Measurements from ENCODE around the gene SP5. TPM values are rescaled to one million over a fixed set of nuclear protein-coding genes. Genes with fewer than 3 reads are reported as not detected.
"Not testable (repeated sequence)": the region's sequence is repeated elsewhere in the genome, so short reads cannot be mapped to it uniquely, and the experiment has no call there.

Gene SP5
- total RNA-seq, 2 donors from 2014 or later, result 60.3 to 103 TPM

DNA sequence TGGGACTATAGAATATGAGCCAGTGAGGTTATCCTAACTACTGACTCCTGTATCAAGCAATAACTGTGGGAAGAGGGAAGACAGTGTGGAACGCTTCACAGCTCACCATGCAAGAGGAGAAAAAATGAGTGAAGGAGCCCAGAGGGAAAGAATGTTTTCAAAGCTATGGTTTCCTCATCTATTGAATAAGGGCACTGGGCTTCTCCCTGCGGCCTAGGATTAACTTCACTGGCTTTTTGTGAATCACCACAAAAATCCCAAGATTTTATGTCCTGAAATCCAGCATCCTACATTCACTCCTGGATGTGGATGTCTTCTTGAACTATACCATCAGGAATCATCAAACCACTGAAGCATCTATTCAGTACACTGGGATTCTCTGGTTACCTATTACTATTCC lies 44.5 kb upstream of the SP5 start:
- H3K4me1 ChIP-seq (ENCODE audit: control insufficient read depth, insufficient read depth, low read length), result no peaks in the 10 kb centered on the region
- no peak overlapping the region for H3K27ac Mint-ChIP-seq
- no peak overlapping the region for H3K4me3 ChIP-seq (ENCODE audit: low read length)
- H3K36me3 ChIP-seq (ENCODE audit: control insufficient read depth, insufficient read depth, low read length), result no peaks in the 10 kb centered on the region
- no peaks in the 10 kb centered on the region for H3K27me3 ChIP-seq (ENCODE audit: control insufficient read depth, insufficient read depth, low read length, poor library complexity, severe bottlenecking)
- peaks cover 7% of the 10 kb centered on the region for H3K4me1 Mint-ChIP-seq
- H3K27ac ChIP-seq (ENCODE audit: low read depth, low read length), result no peak overlapping the region
- H3K27me3 Mint-ChIP-seq (ENCODE audit: insufficient read depth), result no peaks in the 10 kb centered on the region
- no peaks in the 10 kb centered on the region for H3K9me3 Mint-ChIP-seq
- no peaks in the 10 kb centered on the region for H3K9me3 ChIP-seq (ENCODE audit: control insufficient read depth, low read length)
- no peak overlapping the region for H3K9ac ChIP-seq (ENCODE audit: extremely low read depth, low read length, poor library complexity, severe bottlenecking)
- no peaks in the 10 kb centered on the region for H3K36me3 Mint-ChIP-seq (ENCODE audit: low read depth)
- 87 to 92% methylated on average over 1 to 2 of the region's 2 CpGs for WGBS, 2 experiments (ENCODE audit: insufficient coverage in 1 of 2, insufficient read length in 1 of 2)
- TF ChIP-seq, protein P1, sequence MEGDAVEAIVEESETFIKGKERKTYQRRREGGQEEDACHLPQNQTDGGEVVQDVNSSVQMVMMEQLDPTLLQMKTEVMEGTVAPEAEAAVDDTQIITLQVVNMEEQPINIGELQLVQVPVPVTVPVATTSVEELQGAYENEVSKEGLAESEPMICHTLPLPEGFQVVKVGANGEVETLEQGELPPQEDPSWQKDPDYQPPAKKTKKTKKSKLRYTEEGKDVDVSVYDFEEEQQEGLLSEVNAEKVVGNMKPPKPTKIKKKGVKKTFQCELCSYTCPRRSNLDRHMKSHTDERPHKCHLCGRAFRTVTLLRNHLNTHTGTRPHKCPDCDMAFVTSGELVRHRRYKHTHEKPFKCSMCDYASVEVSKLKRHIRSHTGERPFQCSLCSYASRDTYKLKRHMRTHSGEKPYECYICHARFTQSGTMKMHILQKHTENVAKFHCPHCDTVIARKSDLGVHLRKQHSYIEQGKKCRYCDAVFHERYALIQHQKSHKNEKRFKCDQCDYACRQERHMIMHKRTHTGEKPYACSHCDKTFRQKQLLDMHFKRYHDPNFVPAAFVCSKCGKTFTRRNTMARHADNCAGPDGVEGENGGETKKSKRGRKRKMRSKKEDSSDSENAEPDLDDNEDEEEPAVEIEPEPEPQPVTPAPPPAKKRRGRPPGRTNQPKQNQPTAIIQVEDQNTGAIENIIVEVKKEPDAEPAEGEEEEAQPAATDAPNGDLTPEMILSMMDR (conservative IDR thresholded peaks at IDR 0.05), result no peak
- no peak overlapping the region for H3K4me3 Mint-ChIP-seq
- DNase-seq, result no peak

DNA sequence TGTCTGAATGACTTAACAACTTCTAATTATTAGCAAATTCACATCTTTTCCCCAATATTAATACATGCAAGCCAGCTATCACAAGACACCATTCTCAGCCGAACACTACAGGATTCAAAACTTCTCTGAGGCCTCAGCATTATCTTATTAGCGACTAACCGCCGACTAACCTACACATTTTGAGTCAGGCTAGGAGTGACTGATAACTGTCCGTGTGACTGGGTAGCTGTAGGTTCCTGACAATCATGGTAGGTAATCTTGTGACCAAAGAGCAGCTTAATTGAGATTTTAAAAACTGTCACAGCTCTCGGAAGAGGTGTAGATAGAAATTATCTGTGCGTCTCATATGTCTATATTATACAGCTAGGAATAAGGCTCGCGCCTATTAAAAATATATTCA lies 44.1 kb upstream of the SP5 start:
- Histone ChIP-seq H3K27ac (ENCODE audit: low read depth, low read length) (no peak overlapping the region), H3K4me3 (ENCODE audit: low read length) (no peak overlapping the region), H3K9ac (ENCODE audit: extremely low read depth, low read length, poor library complexity, severe bottlenecking) (no peak overlapping the region), H3K9me3 (ENCODE audit: control insufficient read depth, low read length) (no peaks in the 10 kb centered on the region), H3K4me1 (ENCODE audit: control insufficient read depth, insufficient read depth, low read length) (no peaks in the 10 kb centered on the region), H3K36me3 (ENCODE audit: control insufficient read depth, insufficient read depth, low read length) (no peaks in the 10 kb centered on the region), H3K27me3 (ENCODE audit: control insufficient read depth, insufficient read depth, low read length, poor library complexity, severe bottlenecking) (no peaks in the 10 kb centered on the region)
- peaks cover 7% of the 10 kb centered on the region for H3K4me1 Mint-ChIP-seq
- no peak for DNase-seq
- no peak overlapping the region for H3K27ac Mint-ChIP-seq
- TF ChIP-seq, protein P1 (conservative IDR thresholded peaks at IDR 0.05), result no peak
- H3K9me3 Mint-ChIP-seq, result no peaks in the 10 kb centered on the region
- H3K4me3 Mint-ChIP-seq, result no peak overlapping the region
- H3K27me3 Mint-ChIP-seq (ENCODE audit: insufficient read depth), result no peaks in the 10 kb centered on the region
- WGBS, 2 experiments (ENCODE audit: insufficient coverage in 1 of 2, insufficient read length in 1 of 2), result 87 to 93% methylated on average over 7 to 9 of the region's 9 CpGs
- no peaks in the 10 kb centered on the region for H3K36me3 Mint-ChIP-seq (ENCODE audit: low read depth)

DNA sequence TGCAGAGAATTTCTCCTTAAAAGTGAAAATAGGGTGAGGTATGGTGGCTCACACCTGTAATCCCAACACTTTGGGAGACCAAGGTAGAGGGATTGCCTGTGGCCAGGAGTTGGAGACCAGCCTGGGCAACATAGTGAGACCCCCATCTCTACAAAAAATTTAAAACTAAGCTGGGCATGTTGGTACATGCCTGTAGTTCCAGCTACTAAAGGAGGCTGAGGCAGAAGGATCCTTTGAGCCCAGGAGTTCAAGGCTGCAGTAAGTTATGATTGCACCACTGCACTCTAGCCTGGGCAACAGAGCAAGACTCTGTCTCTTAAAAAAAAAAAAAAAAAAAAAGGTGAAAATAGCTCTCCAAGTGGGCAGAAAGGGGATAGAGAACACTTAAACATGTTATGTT lies 40.9 kb upstream of the SP5 start:
- H3K27me3 Mint-ChIP-seq (ENCODE audit: insufficient read depth); H3K27ac ChIP-seq (ENCODE audit: low read depth, low read length); H3K4me3 ChIP-seq (ENCODE audit: low read length); H3K9ac ChIP-seq (ENCODE audit: extremely low read depth, low read length, poor library complexity, severe bottlenecking); H3K9me3 ChIP-seq (ENCODE audit: control insufficient read depth, low read length); H3K9me3 Mint-ChIP-seq; H3K27me3 ChIP-seq (ENCODE audit: control insufficient read depth, insufficient read depth, low read length, poor library complexity, severe bottlenecking); H3K27ac Mint-ChIP-seq; DNase-seq; H3K4me3 Mint-ChIP-seq; H3K36me3 ChIP-seq (ENCODE audit: control insufficient read depth, insufficient read depth, low read length); H3K4me1 ChIP-seq (ENCODE audit: control insufficient read depth, insufficient read depth, low read length); H3K36me3 Mint-ChIP-seq (ENCODE audit: low read depth): not testable (repeated sequence)
- H3K4me1 Mint-ChIP-seq, result peaks cover 14% of the 10 kb centered on the region

DNA sequence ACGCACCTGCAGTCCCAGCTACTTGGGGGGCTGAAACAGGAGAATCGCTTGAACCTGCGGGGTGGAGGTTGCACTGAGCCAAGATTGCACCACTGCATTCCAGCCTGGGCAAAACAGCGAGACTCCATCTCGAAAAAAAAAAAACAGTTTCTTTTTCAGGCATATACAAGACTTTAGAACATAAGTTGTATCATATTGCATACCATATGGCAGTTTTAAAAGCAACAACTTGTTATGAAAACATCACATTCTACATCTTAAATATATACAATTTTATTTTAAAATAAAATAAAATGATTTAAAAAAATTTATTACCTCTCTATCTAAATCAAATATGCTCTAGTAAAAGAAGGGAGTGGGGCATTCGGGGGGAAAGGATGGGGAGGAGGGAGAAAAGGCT lies 39.4 kb upstream of the SP5 start:
- TF ChIP-seq, protein P1 (conservative IDR thresholded peaks at IDR 0.05), result no peak
- Mint-ChIP-seq H3K4me1 (peaks cover 25% of the 10 kb centered on the region), H3K27ac (no peak overlapping the region), H3K36me3 (ENCODE audit: low read depth) (no peaks in the 10 kb centered on the region), H3K4me3 (no peak overlapping the region), H3K9me3 (no peaks in the 10 kb centered on the region), H3K27me3 (ENCODE audit: insufficient read depth) (no peaks in the 10 kb centered on the region)
- Histone ChIP-seq H3K4me1 (ENCODE audit: control insufficient read depth, insufficient read depth, low read length) (peaks cover 14% of the 10 kb centered on the region), H3K27me3 (ENCODE audit: control insufficient read depth, insufficient read depth, low read length, poor library complexity, severe bottlenecking) (no peaks in the 10 kb centered on the region), H3K9me3 (ENCODE audit: control insufficient read depth, low read length) (no peaks in the 10 kb centered on the region), H3K27ac (ENCODE audit: low read depth, low read length) (no peak overlapping the region), H3K4me3 (ENCODE audit: low read length) (no peak overlapping the region), H3K9ac (ENCODE audit: extremely low read depth, low read length, poor library complexity, severe bottlenecking) (no peak overlapping the region), H3K36me3 (ENCODE audit: control insufficient read depth, insufficient read depth, low read length) (no peaks in the 10 kb centered on the region)
- WGBS, 2 experiments (ENCODE audit: insufficient coverage in 1 of 2, insufficient read length in 1 of 2), result 88 to 89% methylated on average over 2 to 6 of the region's 6 CpGs
- no peak for DNase-seq

Data from endodermal cell (in vitro differentiated cells).